GM21529 (cell line): ENCODE measurements around the gene HTT.
"Not testable (repeated sequence)": the region's sequence is repeated elsewhere in the genome, so short reads cannot be mapped to it uniquely, and the experiment has no call there.

Experiments
- ATAC-seq: cut with Tn5 transposase; IDR thresholded peaks from one replicate; pipeline ENCODE4 v1.9.1; 2021; ENCODE audit not compliant: unreplicated experiment

The HTT gene

DNA sequence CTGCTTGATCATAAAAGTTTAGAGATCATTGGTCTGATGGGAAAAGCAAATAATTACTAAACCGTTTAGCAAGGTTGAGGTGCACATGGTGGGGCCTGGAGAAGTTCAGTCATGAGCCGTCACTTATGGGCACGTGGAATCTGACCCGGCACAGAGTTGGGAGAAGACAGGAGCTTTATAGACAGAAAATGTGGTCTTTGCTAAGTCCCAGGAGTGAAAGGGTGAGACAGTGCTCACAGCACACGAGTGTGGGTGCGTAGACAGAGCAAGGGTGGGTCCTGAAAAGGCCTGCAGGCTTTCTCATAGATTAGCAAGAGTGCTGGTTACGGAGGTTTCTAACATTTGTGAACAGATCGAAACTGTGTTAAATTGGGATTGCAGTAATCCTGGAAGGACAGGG lies 43.8 kb downstream of the HTT start:
- no peak for ATAC-seq

GRCh38 chr4:3119464-3119863 lies 45.0 kb downstream of the HTT start:
- no peak for ATAC-seq

- ATAC-seq: no peak
Observed at GRCh38 chr4:3121110-3121509, 46.6 kb downstream of the HTT start.

- no peak for ATAC-seq
Observed at GRCh38 chr4:3121596-3121995, 47.1 kb downstream of the HTT start.

- ATAC-seq: no peak
Observed at GRCh38 chr4:3122081-3122563, 47.6 kb downstream of the HTT start.

- ATAC-seq: no peak
Observed at GRCh38 chr4:3123181-3123671, 48.7 kb downstream of the HTT start.

DNA sequence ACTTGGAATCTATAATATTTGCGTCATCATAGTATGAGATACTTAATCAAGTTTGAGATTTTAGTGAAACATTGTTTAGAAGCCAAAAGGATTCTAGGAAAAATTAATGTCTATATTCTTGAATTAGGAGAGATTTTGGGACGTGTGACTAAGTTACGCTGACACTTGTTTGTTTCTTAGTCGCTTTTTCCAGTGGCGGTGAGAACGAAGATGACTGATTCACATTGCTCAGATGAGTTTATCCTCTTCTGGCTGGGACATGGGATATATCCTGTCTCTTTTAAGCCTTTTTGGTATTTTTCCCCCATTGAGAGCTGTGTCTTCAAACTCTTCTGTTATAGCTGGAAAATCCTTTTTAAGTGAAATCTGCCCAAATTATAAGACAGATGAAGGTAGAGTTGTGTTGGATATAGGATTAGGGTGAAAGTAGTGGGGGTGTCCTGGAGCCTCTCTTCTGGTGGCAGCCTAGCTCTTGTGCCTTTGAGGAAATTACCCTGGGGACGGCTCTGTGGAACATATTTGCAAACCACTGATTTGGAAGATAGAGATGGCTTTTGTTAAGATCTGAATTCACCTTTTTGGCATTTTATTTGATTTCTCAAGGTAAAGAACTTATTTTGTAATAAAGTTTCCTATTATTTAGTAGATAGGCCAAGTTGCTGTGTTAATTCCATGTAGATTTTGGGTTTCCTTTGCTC lies 49.7 kb downstream of the HTT start:
- ATAC-seq: no peak

DNA sequence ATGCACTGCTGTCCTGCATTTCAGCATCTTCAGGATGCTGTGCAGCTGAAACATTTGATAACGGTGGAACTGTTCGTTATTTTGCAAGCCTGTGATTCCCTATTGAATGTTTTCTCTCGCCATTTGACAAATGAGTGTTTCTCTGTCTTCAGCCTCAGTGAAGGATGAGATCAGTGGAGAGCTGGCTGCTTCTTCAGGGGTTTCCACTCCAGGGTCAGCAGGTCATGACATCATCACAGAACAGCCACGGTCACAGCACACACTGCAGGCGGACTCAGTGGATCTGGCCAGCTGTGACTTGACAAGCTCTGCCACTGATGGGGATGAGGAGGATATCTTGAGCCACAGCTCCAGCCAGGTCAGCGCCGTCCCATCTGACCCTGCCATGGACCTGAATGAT lies 52.6 kb downstream of the HTT start:
- ATAC-seq: no peak

DNA sequence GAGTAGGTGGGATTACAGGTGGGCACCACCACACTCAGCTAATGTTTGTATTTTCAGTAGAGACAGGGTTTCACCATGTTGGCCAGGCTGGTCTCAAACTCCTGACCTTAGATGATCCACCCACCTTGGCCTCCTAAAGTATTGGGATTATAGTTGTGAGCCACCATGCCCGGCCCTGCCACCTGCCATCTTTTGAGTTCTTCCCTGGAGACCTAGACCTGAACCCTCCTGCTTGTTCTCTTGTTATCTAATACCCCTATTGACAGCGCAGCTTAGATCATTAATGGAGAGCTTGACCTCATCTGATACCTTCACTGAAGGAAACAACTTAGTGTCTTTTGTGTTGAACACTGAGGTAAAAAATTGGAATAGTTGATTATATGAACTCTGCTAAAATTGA lies 53.6 kb downstream of the HTT start:
- no peak for ATAC-seq

DNA sequence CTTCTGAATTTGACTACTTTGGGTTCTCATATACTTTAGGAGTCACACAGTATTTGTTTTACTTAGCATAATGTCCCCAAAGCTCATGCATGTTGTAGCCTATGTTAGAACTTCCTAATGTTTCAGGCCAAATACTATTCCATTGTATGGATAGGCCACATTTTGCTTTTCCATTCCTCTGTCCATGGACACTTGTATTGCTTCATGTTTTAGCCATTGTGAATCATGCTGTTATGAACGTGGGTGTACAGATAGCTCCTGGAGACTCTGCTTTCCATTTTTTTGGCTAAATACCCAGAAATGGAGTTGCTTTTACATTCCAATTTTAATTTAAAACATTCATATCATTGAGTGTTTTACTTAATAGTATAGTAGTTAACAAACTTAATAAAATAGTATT lies 54.5 kb downstream of the HTT start:
- ATAC-seq: no peak

GRCh38 chr4:3130201-3130600 lies 55.7 kb downstream of the HTT start:
- no peak for ATAC-seq

GRCh38 chr4:3130826-3131225 lies 56.3 kb downstream of the HTT start:
- ATAC-seq: no peak

- ATAC-seq: no peak
Observed at GRCh38 chr4:3134201-3134600, 59.7 kb downstream of the HTT start.

DNA sequence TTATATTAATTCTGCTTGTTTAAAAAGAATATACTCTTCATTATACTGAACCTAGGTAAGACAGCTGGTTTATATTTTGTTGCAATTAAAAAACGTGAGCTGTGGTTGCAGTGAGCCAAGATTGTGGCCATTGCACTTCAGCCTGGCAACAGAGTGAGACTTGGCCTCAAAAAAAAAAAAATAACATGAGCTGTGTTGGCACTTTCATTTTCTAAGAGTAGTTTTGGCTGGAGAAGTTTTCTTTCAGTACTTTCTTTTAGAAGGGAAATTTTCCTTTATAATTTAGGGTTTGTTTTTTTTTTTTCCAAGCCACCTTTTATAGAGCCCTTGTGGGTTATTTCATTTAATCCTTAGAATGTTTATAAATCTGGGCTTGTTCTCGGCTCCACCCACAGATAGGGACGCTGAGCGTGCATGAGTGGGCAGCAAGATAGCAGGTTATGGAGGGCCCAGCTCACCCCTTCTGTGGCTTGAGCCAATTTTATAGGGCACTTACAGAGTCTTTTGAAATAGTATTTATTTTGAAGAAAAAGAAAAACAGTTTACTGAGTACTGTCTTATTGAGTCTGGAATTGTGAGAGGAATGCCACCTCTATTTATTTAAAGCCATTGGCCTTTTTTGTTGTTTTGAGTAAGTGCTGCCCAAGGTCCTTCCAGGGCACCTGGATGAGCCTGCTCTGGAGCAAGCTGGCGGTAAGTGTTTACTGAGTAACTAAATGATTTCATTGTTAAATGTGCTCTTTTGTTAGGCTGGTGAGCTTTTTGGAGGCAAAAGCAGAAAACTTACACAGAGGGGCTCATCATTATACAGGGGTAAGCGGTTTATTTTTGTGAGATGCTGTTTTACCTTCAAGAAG lies 60.9 kb downstream of the HTT start:
- ATAC-seq: no peak

DNA sequence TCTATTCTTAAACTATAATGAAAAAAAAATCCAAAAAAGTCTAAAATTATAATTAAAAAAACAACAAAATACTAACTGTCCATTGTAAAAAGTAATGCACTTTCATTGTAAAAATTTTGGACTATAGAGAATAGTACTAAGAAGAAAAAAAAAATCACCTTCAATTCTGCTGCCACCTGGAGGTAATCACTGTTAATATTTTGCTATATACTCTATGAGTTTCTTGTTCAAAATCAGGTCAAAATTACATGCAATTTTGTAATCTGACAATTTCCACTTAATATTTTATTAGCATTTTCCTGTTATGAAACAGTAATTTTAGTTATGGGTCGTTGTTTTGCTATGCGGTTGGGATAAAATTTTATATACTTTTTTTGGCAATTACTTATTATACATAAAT lies 62.0 kb downstream of the HTT start:
- ATAC-seq: no peak

DNA sequence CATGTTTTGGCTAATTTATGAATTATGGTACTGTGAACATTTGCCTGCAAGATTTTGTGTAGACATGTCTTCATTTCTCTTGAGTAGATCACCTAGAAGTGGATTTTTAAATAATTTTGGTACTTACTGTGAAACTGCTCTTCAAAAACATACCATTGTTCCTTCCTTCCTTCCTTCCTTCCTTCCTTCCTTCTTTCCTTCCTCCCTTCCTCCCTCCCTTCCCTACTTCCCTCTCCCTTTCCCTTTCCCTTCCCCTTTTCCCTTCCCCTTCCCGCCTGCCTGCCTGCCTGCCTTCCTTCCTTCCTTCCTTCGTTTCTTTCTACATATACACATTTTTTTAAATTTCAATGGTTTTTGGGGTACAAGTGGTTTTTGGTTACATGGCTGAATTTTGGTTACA lies 63.4 kb downstream of the HTT start:
- ATAC-seq: no peak

GRCh38 chr4:3145234-3145924 lies 70.9 kb downstream of the HTT start:
- no peak for ATAC-seq

GRCh38 chr4:3148926-3149325 lies 74.4 kb downstream of the HTT start:
- ATAC-seq: no peak

- ATAC-seq: not testable (repeated sequence)
Observed at GRCh38 chr4:3151238-3151637, 76.8 kb downstream of the HTT start.

DNA sequence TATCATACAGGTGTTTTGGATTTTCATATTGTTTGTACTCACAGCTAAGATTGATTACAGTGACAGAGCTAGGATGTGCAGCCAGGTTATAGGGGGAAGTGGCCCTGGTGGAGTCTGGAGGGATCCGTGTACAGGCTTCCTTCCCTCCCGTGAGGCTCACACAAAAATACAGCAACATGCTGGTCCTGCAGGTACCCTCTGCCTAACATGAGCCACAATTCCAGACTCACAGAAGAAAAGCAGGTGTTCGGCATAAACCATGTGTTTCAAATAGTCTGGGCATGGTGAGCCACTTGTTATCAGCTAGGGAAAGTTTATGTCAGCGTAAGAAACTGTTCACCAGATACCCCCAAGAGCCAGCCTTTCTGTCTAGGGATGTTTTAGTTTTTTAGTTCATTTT lies 82.9 kb downstream of the HTT start:
- ATAC-seq: no peak

DNA sequence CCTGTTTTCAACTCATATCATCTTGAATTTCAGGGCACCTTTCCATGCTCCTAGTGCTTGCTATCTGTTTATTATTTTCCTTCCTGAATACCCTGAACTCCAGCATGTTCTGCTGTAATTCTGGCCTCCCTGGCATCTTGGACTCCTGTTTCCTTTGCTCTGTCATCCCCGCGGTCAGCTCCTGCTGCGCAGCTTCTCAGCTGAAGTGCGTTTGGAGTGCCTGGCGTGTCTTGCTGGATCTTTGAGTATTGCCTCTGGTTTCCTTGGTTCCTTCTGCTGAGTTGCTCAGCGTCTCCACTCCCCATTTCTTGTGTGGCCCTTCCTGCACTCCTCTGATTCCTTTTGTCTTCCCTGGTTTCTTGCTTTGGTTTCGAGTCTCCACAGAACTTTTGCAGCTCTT lies 84.4 kb downstream of the HTT start:
- ATAC-seq: no peak

DNA sequence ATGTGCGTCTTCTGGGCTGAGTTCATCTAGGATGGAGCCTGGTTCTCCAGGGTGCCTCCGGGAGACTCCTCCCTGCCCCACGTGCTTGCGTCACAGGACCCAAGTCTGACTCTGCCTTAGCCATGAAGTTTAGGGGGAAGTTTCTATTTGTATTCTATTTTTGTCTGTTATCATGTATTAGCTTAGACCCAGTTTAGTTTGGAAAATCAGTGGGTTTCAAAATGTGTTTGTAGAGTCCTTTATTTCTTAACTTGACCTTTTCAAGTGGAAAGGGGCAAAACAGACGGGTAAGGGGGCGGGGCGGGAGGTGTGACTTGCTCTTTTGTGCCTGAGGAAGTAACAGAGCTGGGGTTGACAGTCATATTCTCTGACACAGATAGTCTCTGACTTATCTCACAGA lies 86.0 kb downstream of the HTT start:
- no peak for ATAC-seq
